ENCODE results near the gene CASKIN2. TPM values are rescaled to one million over a fixed set of nuclear protein-coding genes. Genes with fewer than 3 reads are reported as not detected.

CASKIN2 gene
- 27.1 to 30.4 TPM (median 30.3 TPM) in 3 replicates for total RNA-seq
- long read RNA-seq, full-length matches to known transcripts = 3 of 25 reads
- long read RNA-seq, partial matches to known transcripts = 9 of 25 reads
- long read RNA-seq, other reads (novel, unspliced or antisense) = 13 of 25 reads

GRCh38 chr17:75515496-75516254, at the start of gene CASKIN2:
TSS of gene CASKIN2 (minus strand) at chr17:75515537. CDS start at chr17:75513804, 1,733 bp downstream.
- DNase-seq (ENCODE audit: low spot score) = peak; percentile 98
- Mint-ChIP-seq H3K27me3 (ENCODE audit: low read depth) (no peaks in the 10 kb centered on the region), H3K36me3 (ENCODE audit: low read depth) (peaks cover 4% of the 10 kb centered on the region), H3K4me1 (ENCODE audit: low read depth) (peaks cover 41% of the 10 kb centered on the region), H3K27ac (ENCODE audit: unreplicated experiment) (peak within 1 kb of the TSS; percentile 75), H3K9me3 (ENCODE audit: low read depth) (no peaks in the 10 kb centered on the region), H3K4me3 (ENCODE audit: unreplicated experiment) (peak within 1 kb of the TSS; percentile 81)
- peak; percentile 100 for TF ChIP-seq CTCF (IDR thresholded peaks at IDR 0.05)

- TF ChIP-seq CTCF (IDR thresholded peaks at IDR 0.05) = no peak
- Mint-ChIP-seq H3K4me3 (ENCODE audit: unreplicated experiment) (no peak overlapping the region), H3K27ac (ENCODE audit: unreplicated experiment) (no peak overlapping the region), H3K27me3 (ENCODE audit: low read depth) (peaks cover 7% of the 10 kb centered on the region), H3K9me3 (ENCODE audit: low read depth) (no peaks in the 10 kb centered on the region), H3K4me1 (ENCODE audit: low read depth) (peaks cover 6% of the 10 kb centered on the region), H3K36me3 (ENCODE audit: low read depth) (no peaks in the 10 kb centered on the region)
- no peak for DNase-seq (ENCODE audit: low spot score)
Measured at GRCh38 chr17:75565066-75565465, 49.7 kb upstream of the CASKIN2 start.

GRCh38 chr17:75564195-75564594, 48.9 kb upstream of the CASKIN2 start:
- peaks cover 7% of the 10 kb centered on the region for H3K27me3 Mint-ChIP-seq (ENCODE audit: low read depth)
- no peak for TF ChIP-seq CTCF (IDR thresholded peaks at IDR 0.05)
- no peak for DNase-seq (ENCODE audit: low spot score)
- no peak overlapping the region for H3K27ac Mint-ChIP-seq (ENCODE audit: unreplicated experiment)
- no peak overlapping the region for H3K4me3 Mint-ChIP-seq (ENCODE audit: unreplicated experiment)
- H3K9me3 Mint-ChIP-seq (ENCODE audit: low read depth) = no peaks in the 10 kb centered on the region
- no peaks in the 10 kb centered on the region for H3K36me3 Mint-ChIP-seq (ENCODE audit: low read depth)
- H3K4me1 Mint-ChIP-seq (ENCODE audit: low read depth) = peaks cover 6% of the 10 kb centered on the region

- Mint-ChIP-seq H3K36me3 (ENCODE audit: low read depth) (no peaks in the 10 kb centered on the region), H3K27ac (ENCODE audit: unreplicated experiment) (no peak overlapping the region), H3K9me3 (ENCODE audit: low read depth) (no peaks in the 10 kb centered on the region), H3K27me3 (ENCODE audit: low read depth) (peaks cover 7% of the 10 kb centered on the region), H3K4me1 (ENCODE audit: low read depth) (peaks cover 6% of the 10 kb centered on the region), H3K4me3 (ENCODE audit: unreplicated experiment) (no peak overlapping the region)
- DNase-seq (ENCODE audit: low spot score) = no peak
- TF ChIP-seq CTCF (IDR thresholded peaks at IDR 0.05) = no peak
Measured at GRCh38 chr17:75563063-75563758, 47.9 kb upstream of the CASKIN2 start.

- H3K27me3 Mint-ChIP-seq (ENCODE audit: low read depth) = peaks cover 7% of the 10 kb centered on the region
- no peak overlapping the region for H3K4me3 Mint-ChIP-seq (ENCODE audit: unreplicated experiment)
- no peak for DNase-seq (ENCODE audit: low spot score)
- no peak overlapping the region for H3K27ac Mint-ChIP-seq (ENCODE audit: unreplicated experiment)
- H3K36me3 Mint-ChIP-seq (ENCODE audit: low read depth) = no peaks in the 10 kb centered on the region
- H3K4me1 Mint-ChIP-seq (ENCODE audit: low read depth) = peaks cover 6% of the 10 kb centered on the region
- no peak for TF ChIP-seq CTCF (IDR thresholded peaks at IDR 0.05)
- H3K9me3 Mint-ChIP-seq (ENCODE audit: low read depth) = no peaks in the 10 kb centered on the region
Measured at GRCh38 chr17:75561927-75562603, 46.7 kb upstream of the CASKIN2 start.

Data from chondrocyte (in vitro differentiated cells).